GM21619 (cell line): ENCODE results near the gene ZNF217.
"Not testable (repeated sequence)": the region's sequence is repeated elsewhere in the genome, so short reads cannot be mapped to it uniquely, and the experiment has no call there.

Experiments used
- ATAC-seq: cut with Tn5 transposase; IDR thresholded peaks from one replicate; pipeline ENCODE4 v1.9.1; 2021; ENCODE audit not compliant: unreplicated experiment

Gene ZNF217

DNA sequence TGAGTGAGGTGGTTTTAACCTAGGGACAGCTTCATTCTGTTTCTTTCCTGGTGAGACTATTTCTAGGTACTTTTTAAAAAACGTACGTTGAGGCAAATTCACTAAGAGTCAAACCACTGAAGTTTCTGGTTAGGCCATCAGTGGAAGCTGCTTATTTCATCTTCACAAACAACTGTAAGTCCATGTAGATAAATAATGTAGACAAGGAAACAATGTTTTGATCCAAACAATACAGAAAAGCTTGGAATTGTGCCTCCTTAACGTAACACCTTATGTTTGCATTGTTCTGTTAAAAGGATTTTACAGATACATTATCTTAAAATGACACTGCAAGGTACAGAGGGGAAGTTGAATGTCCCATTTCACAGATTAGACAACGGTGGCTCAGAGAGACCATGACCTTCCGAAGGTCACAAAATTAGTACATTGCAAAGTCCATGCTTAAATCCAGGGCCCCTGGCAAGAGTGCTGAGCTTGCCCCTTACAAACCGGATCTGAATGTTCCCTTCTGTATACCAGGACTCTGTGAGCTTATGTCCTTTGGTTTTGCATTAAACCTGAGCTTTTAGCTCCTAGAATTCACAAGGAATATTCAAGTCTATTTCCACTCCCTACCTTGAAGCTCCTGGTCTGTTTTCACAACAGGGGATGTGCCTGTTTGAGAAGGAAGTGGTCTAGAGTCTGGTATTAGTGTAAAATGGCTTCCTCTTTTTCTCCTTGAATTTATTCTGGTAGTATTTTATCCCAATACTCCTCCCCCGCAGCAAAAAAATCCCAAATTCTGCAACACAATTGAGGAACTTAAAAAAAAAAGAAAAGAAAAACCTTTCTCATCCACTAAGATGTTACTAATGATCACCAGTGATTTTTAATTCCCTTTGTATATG lies 28.9 kb upstream of the ZNF217 start:
- no peak for ATAC-seq

DNA sequence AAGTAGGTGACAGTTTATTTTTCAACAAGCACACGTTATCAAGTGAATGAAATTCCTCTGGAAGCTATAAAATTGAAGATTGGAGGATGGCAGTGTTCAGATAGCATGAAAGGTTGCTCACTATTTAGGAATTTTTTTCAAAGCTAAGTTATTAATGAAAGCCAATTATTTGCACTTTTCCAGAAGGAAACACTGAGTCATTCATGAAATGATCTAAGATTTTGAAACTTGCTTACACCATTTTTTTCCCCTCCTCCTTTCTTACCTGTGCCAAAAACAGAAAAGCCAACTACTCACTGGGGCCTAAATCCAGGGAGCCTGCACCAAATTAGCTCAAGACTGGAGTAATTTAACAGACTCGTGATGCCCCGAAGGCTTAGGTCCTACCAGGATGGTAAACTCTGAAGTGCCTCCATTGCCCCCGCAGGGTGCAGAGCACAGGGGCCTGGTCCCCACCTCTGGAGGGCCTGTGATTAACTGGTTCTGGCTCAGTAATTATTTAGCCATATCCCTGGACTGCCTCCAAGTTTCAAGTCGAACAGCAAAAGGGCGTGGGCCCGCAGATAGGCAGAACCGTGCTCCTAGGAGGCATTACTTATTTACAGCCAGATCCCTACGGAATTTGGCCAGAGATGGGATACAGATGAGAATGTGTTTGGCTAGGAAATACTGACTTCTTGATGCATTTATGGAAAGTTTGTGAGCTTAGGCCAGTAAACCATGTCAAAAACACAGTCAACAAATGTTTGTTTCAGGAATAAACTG lies 28.0 kb upstream of the ZNF217 start:
- ATAC-seq: no peak

DNA sequence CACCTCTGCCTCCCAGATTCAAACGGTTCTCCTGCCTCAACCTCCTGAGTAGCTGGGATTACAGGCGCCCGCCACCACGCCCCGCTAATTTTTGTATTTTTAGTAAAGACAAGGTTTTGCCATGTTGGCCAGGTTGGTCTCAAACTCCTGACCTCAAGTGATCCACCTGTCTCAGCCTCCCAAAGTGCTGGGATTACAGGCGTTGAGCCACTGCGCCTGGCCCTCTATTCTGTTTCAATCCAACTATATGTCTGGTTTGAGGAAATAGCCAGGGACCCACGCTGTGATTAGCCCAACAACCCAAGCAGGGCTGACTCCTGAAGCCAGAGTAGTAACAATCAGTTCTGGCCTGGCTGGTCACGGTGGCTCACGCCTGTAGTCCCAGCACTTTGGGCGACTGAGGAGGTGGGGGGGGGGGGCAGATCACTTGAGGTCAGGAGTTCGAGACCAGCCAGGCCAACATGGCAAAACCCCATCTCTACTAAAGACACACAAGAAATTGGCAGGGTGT lies 24.9 kb upstream of the ZNF217 start:
- not testable (repeated sequence) for ATAC-seq

DNA sequence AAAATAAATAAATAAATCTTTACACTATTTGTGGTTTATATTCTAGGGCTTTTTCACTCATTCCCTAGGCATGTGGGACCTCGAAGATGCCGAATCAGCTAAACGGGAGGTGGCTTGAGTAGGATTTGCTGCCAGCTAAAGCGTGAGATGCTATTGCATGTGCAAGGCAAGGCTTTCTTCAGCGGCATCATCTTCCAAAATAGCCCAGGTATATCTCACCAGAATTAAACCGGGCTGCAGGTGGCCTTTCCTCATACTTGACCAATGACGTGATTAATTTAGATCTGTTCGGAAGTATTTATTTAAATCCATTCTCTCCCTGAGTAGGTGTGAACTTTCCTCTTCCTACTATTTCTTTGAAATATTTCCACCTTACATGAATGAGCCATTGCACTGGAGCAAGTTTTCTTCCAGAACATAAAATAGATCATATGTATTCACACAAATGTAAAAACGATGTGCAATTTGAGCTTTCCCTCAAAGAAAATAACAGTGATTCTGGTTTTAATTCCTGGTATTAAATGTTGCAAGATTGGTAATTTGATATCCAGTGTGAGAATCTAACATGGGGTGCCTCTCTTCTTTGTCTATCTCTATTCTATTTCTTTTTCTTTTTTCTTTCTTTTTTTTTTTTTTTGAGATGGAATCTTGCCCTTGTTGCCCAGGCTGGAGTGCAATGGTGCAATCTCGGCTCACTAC lies 24.3 kb upstream of the ZNF217 start:
- no peak for ATAC-seq

DNA sequence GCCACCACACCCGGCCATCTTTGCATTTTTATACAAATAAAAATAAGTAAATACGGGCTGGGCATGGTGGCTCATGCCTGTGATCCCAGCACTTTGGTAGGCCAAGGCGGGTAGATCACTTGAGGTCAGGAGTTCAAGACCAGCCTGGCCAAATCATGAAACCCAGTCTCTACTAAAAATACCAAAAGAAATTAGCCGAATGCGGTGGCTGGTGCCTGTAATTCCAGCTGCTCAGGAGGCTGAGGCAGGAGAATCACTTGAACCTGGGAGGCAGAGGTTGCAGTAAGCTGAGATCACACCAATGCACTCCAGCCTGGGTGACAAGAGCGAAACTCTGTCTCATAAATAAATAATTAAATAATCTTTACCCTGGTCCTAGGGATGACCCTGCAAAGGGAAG lies 22.9 kb upstream of the ZNF217 start:
- ATAC-seq: not testable (repeated sequence)

DNA sequence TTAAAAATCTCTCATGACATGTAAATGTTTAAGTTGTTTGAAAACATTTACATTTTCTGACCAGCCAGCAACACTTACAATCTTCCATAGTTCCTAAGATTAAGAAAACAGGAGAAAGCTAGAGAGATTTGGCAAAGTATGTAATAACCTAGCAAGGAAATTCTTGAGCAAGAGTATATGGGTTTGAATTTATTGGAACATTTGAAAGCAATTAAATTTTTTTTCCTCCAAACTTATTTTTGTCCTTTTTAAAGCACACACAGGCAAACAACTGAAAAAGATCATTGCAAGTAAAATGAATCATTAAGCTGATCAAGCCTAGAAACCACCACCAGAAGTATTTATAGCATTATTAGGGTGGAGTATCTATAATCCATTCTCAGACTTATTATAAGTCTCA lies 20.1 kb upstream of the ZNF217 start:
- no peak for ATAC-seq

DNA sequence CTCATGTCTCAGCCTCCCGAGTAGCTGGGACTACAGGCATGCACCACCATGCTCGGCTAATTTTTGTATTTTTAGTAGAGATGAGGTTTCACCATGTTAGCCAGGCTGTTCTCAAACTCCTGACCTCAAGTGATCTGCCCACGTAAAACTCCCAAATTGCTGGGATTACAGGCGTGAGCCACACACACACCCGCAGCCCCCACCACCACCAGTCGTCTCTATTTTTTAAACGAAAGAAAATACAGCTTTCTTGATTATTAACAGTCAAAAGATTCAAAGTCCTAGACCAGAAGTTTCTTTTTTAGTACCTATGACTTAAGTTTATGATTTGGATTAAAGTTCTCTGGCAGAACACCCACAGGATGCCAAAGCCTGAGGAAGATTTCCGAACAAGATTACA lies 18.6 kb upstream of the ZNF217 start:
- ATAC-seq: not testable (repeated sequence)

DNA sequence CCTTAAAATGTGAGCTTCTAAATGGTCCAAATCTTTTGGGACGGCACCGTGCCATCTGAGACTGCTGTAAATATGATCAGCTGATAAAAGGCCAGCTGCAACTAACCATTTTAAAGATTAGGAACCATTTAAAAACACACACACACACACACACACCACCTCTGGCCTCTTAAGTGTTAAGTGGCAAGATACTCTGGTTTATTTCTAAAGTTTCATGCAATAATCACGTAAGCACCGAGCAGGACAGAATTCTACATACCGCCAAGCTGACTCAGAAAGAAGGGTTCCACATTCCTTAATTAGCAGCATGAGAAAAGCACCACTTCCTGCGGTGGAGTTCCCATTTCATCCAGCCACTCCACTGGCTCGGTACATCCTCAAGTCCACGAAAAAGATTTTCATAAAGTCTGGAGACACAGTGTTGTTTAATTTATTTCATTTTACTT lies 17.8 kb upstream of the ZNF217 start:
- peak; percentile 49 for ATAC-seq

DNA sequence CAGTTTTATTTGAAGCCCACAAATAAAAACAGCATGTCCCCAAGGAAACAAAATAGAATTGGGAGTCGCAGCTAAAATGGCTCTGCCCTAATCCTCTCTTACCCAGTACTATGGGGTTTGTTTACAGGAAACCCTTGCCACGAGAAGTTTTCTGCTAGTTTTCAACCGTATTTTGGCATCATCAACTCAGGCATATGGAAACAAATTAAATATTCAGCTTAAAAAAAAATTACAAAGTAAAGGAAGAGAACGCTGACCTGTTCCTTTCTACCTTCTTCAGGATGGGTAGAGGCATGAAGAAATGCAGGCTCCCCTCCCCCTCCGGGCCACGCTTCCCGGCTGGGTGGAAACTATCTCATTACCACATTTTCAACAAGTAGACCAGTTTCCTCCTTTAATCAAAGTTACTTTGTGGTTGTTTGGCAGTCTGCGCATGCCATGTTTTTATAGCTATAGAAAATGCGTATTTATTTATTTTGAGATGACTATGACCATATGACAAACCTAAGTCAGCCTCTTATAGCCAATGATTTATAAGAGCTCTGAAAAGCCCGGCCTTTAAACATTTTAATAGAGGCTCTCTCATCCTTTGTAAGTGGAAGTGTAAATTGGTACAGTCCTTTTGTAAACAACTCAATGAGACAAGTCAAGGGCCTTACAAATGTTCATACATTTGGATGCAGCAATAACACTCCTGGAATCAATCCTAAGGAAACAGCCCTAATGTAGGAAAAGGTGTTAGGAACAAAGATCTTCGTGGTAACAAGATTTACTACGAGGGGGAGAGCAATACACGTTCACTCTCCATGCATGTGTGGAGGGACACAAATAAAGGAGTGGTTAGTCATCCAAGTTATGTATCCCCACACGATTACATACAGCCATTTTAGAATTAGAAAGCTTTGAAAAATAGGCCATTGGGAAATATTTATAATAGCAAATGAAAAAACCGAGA lies 16.1 kb upstream of the ZNF217 start:
- ATAC-seq: no peak

DNA sequence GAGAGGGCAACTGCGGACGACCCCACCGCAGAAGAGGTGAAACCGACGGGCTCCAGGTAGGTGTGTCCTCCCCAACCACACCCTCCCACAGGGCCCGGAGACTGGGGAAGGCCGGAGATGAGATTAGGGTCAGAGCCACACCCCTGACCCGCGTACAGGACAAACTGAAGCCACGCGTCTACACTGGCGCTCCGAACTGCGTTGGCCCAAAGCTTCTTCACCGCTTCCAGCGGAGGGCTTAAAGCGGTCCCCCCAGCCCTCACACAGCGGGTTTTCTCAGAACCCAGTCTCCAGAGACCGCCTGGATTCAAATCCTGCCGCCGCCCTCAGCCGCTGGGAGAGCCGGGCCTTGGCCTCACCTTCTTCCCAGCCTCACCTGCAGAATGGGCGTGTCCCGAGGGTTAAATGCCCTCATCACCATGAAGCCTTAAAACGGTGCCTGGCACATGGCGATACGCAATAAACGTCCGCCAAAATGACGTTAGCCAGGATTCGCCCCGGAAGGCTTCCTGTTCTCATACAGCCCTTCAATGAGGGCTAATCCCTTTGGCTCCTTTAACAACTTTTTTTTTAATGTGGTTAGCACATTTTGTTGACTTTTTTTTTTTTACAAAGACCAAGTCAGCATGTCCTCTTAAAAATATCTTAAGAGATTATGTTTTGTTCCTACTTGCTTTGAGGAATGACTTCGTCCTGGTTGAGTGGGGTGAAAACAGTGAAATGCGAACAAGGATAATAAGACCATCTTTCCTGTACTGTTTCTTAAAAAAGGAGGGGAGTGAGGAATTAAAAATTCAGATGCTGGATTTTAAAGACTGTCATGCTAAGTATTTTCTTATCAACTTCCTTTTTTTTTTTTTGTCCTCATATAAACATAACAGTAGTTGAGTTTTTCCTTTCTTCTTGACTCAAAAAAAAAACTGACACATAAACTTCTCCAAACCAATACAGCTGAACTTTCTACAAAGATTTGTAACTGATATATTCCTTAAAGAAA lies 15.1 kb upstream of the ZNF217 start:
- ATAC-seq: no peak

DNA sequence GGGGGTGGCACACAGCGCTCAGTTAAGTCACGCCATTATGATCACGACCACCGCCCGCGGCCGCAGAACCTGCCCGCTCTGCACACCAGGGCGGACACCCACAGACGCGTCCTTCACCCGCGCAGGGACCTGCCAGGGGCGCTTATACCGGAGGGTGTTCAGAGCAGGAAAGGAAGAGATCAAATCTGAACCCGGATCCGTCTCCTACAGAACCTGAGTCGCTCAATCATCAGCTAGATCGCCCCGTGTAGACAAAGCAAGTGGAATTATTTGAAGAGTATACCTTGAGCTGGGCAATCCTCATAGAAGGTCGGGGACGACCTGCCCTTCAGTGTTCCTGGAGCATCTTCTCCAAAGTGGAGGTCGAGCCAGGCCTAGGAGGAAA lies 14.4 kb upstream of the ZNF217 start:
- no peak for ATAC-seq

DNA sequence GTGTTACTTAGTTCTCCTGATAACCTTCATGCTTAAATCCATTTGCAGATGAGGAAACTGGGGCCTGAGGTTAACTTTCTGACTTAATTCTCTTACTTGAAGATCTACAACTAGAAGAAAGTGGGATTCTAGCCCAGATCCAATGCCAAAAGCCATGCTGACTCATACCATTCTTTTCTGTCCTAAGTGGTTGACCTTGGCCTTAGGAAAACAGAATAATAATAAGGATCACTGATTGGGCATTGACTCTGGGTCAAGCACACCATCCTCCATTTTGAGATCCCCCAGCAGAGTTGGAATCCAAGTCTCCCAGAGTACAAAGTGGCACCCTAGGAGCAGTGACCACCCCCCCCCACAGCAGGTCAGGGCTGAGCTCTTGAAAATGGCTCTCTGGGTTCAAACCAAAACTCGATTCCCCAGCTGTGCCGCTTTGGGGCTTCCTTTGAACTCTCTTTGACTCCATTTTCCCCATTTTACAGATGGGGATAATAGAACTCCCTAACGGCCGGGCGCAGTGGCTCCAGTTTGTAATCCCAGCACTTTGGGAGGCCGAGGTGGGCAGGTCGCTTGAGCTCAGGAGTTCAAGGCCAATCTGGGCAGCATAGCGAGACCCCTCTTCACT lies 12.8 kb upstream of the ZNF217 start:
- ATAC-seq: no peak

DNA sequence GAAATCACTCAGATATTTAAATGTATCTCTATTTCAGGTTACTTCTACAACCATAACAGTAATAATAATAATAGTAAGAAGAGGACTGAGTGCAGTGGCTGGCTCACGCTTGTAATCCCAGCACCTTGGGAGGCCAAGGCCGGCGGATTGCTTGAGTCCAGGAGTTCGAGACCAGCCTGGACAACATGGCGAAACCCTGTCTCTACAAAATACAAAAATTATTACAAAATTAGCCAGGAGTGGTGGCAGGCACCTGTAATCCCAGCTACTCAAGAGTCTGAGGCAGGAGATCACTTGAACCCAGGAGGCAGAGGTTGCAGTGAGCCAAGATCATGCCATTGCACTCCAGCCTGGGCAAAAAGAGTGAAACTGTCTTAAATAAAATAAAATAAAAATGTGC lies 11.8 kb upstream of the ZNF217 start:
- ATAC-seq: not testable (repeated sequence)

DNA sequence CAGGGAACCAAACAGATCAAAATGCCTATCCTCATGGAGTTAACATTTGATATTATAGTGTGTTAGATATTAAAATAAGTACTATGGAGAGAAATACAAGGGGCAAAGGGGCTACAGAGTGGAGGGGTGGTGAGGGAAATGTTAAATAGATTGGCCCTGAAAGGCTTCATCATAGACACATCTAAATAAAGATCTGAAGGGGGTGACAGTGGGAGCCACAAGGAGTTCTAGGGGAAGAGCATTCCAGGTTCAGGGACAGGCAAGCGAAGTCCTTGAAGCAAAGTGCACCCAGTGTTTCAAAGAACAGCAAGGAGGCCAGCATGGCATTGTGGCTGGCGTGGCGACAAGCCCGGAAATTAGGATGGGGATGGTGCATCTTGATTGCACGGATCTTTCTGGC lies 11.2 kb upstream of the ZNF217 start:
- ATAC-seq: not testable (repeated sequence)

DNA sequence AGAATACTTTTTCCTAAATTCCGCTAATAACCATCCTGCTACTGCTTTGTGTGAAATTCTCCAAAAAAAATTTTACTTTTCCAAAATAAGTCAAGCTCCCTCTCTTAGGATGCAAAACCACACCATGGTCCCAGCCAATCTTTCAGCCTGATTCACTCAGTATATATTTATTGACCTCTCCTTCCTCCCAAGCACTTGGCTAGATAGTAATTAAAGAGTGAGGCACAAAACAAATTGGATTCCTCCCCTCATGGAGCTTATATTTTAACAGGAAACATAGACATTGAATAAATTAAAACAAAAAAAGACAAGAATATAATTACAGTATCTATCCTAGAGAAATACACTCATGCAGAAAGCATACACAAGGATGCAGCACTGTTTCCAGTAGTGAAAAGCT lies 9.0 kb upstream of the ZNF217 start:
- ATAC-seq: no peak

DNA sequence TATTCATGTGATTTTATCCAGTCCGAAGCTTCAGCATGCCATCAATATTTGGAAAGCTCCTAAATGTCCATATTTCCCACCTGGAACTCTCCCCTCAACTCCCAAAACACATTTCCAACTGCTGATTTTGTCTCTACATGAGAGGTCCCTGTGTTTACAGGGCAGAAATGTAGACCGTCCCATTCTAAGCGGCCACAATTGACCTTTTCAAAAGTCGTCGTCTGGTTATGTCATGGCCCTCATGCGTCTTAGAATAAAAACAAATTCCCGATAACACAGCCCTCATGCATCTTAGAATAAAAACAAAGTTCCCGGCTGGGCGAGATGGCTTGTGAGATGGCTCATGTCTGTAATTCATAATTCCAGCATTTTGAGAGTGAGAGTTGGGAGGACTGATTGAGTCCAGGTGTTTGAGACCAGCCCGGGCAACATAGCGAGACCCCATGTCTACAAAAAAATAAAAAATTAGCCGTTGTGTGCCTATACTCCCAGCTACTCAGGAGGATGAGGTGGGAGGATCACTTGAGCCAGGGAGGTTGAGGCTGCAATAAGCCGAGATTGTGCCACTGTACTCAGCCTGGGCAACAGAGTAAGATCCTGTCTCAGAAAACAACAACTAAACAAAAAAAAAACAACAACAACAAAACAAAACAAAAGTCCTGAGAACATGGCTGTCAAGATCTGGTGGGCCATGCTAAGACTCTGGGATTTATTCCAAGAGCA lies 6.4 kb upstream of the ZNF217 start:
- no peak for ATAC-seq

DNA sequence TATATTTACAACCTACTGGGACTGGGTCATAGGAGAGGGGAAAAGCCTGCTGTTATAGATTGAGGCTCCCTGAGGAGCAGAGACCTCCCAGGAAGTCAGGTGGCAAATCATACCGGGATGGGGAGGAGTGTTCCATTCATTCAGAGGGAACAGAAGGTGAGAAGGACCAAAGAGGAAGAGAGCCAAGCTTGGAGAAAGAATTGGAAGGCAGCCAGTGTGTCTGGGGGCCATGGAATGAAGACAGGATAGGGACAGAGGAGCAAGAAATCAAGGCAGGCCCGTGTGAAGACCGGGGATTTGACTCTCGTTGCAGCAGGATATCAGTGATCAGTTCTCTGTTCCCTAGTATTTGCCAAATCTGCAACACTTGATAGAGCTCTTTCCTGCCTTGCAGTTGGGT lies 5.7 kb upstream of the ZNF217 start:
- no peak for ATAC-seq

DNA sequence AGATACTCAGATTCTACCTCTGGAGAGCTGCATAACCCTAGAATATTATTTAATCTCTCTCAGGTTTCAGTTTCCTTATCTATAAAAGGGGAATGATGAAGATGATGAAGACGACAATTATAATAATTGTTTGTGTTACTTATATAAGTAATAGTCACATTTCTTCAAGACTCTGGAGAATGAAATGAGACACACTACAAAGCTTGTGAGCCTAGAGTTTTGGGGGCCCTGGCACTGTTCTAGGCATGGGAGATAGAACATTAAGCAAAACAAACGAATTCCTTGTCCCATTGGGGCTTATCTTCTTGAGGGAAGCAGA lies 5.4 kb upstream of the ZNF217 start:
- ATAC-seq: no peak
